Fibroblast of skin of abdomen (primary cell): Measurements from ENCODE around the gene NCKAP5.

Experiments used
- DNase-seq: peaks from one replicate; pipeline ENCODE4 v3.0.0-alpha.2; 2013

The NCKAP5 gene

DNA sequence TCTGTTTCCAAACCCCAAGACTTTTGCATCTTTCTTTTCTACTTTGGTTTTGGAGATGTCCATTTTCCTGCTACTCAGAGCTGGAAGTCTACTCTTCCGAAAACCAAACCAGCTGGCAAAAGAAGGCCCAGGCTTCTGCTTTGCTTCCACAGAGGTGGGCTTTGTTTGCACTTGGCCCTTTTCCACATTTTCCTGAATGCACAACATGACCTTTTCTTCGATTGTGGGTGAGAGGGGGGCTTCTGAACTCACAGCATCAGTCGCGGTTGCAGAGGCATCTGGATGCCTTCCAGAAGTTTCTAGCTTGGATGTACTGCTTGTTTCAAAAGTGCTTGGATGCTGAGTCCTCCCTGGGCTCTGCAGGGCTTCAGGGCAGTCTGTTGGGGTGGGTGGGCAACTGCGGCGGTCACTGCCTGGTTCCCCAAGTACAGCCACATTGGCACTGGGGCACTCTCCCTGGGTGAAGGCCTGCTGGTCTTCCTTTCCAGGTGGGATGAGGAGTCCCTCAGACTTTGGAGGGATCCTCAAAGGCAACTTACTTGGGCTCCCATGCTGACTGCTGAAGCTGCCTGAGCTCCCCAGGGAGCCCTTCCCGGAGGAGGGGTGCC, 786.0 kb downstream of the NCKAP5 start:
- DNase-seq = no peak

- no peak for DNase-seq
Observed at GRCh38 chr2:132780651-132781050, 787.6 kb downstream of the NCKAP5 start.

DNA sequence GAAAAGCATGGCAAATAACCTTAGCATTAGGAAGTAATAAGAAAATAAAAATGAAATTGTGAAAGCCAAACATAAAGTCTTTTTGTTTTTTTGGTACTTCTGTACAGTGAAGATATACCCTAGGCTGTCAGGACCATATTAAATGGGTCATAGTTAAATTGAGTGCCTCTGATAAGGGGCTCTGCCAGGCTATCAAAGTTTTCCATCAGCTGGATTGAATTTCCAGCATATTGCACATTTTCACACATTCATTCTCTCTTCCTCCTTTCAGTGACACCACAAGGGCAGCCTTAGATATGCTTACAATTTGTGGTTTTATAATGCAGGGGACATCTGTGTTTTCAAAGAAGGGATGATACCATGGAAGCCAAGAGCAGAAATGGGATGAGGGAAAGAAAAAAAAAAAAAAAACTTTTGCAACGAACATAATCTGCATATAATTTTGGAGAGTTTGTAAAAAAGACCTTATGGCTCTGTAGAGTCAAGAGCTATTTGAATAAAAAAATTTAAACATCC, 789.0 kb downstream of the NCKAP5 start:
- DNase-seq = no peak

- peak; percentile 13 for DNase-seq
Observed at GRCh38 chr2:132776287-132776686, 792.0 kb downstream of the NCKAP5 start.

- peak; percentile 40 for DNase-seq
Observed at GRCh38 chr2:132774189-132774588, 794.1 kb downstream of the NCKAP5 start.

DNA sequence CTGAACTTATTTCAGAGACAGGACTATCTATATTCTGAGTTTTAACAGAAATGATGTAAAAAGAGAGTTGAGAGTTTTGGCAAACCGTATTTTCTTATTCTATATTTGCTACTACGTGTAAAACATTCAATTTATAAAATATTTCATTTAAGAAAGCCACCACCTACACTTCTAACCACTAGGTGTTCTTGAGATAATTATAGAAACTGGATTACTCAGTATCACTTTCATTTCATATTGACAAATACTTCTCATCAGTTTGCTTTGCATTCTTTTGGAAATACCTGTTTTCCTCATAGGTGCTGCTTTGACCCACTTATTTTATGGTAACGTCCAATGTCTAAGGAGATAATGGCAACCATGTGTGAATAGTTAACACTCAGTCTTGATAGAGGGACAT, 794.9 kb downstream of the NCKAP5 start:
- no peak for DNase-seq

GRCh38 chr2:132772340-132772739, 795.9 kb downstream of the NCKAP5 start:
- no peak for DNase-seq

DNA sequence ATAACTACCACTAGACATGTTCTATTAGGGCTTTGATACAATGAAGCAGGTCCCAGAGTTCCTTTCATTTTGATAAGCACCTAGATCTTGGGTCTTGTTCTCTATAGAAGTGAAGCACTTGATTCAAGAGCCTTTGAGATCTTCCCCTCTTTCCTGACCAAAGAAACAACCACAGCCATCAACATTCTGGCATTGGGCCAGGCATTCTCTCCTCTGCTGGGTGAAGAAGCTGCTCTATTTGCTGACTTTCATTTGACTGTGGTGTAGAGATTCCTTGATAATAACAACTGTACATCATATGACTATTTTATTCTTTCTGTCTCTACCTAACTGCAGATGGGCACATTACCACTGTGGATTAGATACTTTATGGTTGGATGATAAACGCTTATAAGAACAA, 801.7 kb downstream of the NCKAP5 start:
- DNase-seq = peak; percentile 16

DNA sequence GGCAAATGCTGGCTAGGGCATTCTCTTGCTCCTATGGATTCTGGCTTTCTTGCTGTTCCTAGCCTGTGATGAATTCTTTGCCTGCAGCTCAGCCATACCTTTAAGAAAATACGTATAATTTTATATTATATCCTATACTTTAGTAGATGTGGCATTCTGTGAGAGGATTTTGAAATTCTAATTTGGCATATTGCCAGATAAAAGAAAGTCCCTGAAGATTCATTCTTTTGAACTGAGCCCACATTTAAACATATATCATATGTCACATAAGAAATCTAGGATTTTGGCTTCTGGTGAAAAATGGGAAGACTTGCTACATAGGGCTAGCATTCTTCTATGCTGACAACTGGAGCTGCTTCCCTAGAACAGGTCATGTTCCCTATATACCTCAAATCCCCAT, 806.8 kb downstream of the NCKAP5 start:
- peak; percentile 29 for DNase-seq

GRCh38 chr2:132760971-132761370, 807.3 kb downstream of the NCKAP5 start:
- no peak for DNase-seq

- no peak for DNase-seq
Observed at GRCh38 chr2:132760405-132760804, 807.9 kb downstream of the NCKAP5 start.

GRCh38 chr2:132758995-132759394, 809.3 kb downstream of the NCKAP5 start:
- no peak for DNase-seq

DNA sequence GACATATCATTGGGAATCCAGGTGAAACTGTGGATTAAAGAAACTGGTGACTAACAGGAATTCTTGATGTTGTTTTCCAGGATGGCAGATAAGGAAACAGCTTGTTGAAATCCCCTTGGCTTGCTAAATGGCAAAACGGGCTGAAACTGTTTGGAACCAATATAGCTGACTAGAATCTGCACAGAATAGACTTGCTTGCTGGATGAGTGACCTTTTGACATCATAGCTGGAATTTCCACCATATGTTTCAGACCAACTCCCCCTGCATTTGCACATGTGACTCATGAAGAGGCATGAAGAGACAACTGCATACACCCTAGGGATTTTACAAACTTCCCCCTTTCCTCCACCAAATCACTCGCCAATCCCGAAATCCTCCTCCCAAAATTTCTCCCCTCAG, 810.6 kb downstream of the NCKAP5 start:
- DNase-seq = peak; percentile 81

- DNase-seq = peak; percentile 30
Observed at GRCh38 chr2:132757002-132757589, 811.2 kb downstream of the NCKAP5 start.

- DNase-seq = no peak
Observed at GRCh38 chr2:132754867-132755472, 813.3 kb downstream of the NCKAP5 start.

- DNase-seq = peak; percentile 28
Observed at GRCh38 chr2:132754392-132754791, 813.9 kb downstream of the NCKAP5 start.

- DNase-seq = no peak
Observed at GRCh38 chr2:132752421-132753206, 815.6 kb downstream of the NCKAP5 start.

- no peak for DNase-seq
Observed at GRCh38 chr2:132751836-132752235, 816.4 kb downstream of the NCKAP5 start.

DNA sequence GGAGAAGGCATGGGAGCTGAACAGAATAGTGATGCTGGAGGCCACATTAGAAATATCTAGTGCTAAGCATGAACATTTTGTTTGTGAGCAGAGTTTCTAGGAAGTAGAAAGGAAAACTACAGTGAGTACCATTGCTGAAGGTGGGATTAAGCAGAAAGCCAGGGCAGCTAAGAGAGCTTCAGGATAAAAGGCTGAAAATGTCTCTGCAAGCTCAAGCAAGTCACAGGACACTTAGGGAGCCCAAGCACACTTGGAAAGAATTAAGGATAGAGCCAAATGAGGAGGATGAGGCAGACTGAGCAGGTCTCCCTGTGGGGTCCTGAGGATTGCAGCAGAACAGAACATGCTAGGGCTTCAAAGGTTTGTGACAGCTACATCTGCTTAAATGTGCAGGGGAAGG, 817.7 kb downstream of the NCKAP5 start:
- DNase-seq = no peak

DNA sequence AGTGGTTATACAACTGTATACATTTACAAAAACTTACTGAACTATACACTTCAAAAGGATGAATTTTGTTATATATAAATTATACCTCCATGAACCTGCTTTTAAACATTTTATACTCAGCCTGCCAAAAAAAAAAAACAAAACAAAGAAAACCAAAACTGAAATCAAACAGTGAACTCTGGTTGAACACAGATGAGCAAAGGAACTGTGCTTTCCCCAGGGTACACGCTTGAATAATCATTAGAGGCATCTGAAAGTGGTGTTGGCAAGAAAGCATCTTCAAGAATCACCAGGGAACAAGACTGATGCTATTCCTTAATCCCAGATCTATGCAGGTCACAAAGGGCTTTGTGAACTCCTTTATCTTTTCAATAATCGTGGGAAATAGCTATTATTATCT, 821.2 kb downstream of the NCKAP5 start:
- DNase-seq = no peak

- no peak for DNase-seq
Observed at GRCh38 chr2:132741754-132742153, 826.5 kb downstream of the NCKAP5 start.

GRCh38 chr2:132740081-132740720, 828.1 kb downstream of the NCKAP5 start:
- no peak for DNase-seq

DNA sequence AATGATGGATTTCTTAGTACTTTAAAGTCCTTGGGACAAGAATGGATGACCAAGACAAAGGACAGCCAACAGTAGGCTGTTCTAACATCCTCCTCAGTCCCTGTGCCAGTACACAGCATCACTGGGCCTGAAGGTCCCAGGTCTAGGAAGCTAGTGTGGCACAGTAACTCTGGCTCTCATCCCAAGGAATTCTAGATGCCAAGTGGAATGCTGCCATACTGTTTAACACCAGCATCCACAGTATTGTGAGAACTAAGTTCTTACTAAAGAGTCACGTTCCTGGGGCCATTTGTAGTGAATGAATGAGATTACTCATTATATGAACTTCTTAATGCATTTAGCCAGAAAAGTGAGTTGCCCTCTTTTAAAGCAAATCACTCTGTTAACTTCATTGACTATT, 830.0 kb downstream of the NCKAP5 start:
- DNase-seq = no peak
